HT-29 (cell line): ENCODE measurements around the gene LRRC18. TPM values are rescaled to one million over a fixed set of nuclear protein-coding genes. Genes with fewer than 3 reads are reported as not detected.

Experiments used
- DNase-seq: peaks from one replicate; pipeline ENCODE4 v3.0.0-alpha.2; 2015; ENCODE audit warnings: low spot score
- total RNA-seq: library from RNA; depleted of rRNA; stranded (reverse); fragments of >200 nt; shearing (Covaris generic); gene quantifications from 2 replicates; pipeline ENCODE4 v1.2.3, GENCODE V29; 2014

The LRRC18 gene
- total RNA-seq, 1 experiment from 2014 or later = not detected

DNA sequence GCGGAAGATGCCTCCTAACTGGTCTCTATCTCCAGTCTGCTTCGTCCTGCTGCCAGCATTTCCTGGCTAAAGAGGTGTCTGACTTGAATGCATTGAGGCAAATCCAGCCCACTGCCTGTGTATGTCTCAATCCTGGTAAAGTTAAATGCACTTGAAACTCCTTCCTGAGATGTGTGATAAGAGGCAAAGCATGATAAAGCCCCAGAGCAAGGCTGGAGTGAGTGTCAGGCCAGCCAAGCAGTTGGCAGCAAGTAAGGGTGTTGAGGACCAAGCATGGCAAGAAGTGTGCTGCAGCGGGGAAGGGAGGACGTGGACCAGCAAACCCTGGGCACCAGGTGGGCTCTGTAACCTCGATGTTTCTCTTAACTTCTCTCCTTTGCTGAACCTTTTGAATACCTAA, 29.1 kb downstream of the LRRC18 start:
- no peak for DNase-seq

GRCh38 chr10:48907730-48908129, 31.9 kb downstream of the LRRC18 start:
- DNase-seq = no peak

DNA sequence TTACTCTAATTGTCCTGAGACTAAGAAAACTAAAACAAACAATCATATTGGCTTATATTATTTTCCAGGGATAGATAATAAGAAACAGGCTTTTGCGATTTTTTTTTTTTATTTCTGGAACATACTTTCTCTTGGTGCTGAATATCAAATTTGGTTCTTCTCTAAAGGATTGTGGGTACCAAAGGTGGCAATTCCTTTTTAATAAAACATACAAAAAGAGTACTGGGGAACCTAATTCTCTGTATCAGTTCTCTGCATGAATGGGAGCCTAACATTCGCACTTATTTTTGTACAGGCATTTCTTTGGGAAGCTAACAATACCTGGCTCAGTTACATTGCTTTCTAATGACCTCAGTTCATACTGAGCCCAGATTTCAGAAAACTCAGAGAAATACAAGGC, 32.8 kb downstream of the LRRC18 start:
- DNase-seq = no peak

DNA sequence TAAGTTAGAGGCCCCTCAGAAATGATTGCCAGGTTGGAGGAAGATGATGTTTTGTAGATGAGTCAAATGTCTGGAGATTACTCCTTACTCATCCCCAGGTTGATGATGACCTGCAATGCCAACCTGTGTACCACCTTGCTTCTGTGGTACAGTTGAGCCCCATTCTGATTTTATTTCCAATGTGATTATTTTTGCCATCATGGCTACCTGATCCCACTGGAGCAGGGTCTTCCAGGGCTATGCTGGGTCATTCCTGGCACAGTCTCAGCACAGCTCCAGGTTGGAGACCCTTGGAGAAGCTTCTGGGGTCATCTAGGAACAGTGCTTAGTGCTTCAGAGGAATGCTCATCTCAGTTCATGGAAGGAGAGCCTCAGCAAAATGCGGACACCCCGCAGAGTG, 34.3 kb downstream of the LRRC18 start:
- no peak for DNase-seq

DNA sequence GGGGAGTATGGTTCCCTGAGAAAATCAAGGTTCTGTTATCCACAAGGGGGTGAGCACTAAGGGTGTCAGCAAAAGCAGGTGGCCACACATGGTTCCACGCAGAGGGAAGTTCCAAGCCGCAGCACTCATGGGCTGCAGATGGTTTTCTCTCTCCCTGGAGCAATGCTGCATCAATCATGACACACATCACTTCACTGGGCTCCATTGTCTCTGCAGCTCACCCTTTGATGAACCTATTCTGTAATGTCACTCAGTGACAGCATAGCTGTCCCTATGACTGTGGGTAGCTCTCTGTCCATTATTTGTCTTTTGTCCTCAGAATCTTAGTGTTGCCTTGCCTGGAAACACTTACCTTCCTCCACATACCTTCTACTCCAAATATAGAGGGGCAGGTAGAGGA, 34.8 kb downstream of the LRRC18 start:
- no peak for DNase-seq

DNA sequence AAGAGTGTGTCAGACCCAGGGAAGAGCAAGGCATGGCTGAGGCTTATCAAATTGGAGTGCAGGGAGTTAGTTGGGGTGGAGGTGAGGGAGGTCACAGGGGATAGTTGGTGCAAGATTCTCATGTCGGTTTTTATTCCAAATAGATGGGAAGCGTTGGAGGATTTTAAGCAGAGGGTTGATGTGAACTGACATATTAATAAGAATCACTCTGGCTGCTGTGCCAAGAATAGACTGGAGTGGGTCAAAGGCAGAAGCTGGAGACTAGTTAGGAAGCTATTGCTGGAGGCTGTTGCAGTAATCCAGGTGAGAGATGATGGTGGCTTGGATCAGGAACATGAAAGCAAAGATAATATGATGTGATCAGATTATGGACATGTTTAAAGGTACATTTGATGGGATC, 36.5 kb downstream of the LRRC18 start:
- DNase-seq = no peak

GRCh38 chr10:48902096-48902495, 37.5 kb downstream of the LRRC18 start:
- DNase-seq = no peak

DNA sequence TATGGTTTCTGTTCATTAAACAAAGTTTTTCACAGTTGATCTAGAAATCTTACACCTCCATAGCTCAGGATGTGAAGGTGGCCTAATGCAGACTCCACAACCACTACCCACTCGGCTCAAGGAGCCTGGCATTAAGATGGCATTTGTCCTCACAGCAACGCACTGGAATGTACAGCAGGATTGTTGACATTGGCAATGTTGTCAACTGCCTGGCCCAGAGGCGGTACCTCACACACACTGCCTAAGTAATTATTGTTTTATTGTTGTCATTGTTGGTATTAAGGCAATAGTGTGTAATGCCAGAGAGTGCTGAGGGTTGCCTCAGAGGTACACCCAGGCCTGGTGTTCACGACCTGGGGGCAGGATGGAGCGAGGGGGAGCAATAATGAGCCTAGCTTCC, 38.3 kb downstream of the LRRC18 start:
- DNase-seq = no peak

DNA sequence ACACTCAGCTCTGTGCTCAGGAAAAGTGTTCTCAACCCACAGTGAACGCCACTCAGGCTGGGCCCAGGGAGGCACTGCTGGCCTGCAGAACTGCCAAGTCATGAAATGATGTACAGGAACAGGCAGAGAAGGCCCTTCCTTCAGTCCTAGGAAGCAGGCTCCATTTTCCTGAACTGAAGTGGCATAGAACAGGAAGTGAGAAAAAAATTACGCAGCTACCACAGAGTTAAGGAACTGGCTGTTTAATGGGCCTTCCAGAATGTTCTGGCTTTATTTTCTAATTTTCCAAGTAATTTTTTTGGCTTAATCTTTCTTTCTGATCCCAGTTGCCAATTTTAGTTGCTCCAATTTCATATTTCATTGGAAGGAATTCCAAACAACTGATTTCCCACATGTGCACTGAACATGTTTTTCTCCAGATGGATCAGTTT, 39.3 kb downstream of the LRRC18 start:
- DNase-seq = no peak

DNA sequence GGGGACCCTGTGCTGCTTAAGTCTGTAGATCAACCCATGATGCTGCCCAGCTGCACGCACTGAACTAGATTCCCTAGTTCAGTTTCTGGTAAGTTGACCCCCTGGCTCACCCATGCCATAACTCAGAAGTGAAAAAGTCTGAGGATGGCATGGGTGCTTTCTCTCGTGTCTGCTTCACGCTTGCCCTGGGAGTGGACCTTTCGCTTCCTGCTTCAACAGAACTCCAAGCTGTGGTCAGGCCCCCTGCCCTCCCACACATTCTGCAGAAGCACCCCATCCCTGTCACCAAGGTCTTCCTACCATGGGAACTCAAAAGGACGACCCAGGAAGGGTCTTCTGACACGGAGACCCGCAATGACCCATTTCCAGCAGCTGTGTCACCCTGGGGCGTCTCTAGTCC, 39.9 kb downstream of the LRRC18 start:
- DNase-seq = no peak

DNA sequence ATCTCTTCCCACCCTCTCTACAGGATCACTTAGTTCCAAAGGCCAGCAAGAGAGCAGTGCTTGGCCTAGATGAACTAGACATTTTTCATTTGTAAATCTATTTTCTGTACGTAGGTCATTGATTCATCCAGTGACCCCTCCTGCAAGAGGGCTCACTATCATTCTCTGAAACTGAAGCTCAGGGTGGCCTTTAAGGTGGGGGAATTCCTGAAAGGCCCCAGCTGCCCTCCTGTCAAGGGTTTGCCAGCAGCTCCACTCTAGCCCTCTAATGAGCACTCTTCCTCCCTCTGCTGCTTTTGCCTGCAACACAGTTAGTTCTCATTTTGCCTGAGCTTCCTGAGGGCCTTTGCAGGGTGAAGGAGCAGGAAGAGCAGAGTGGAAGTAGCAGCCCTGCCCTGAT, 41.2 kb downstream of the LRRC18 start:
- DNase-seq = no peak

GRCh38 chr10:48897441-48897790, 42.2 kb downstream of the LRRC18 start:
- DNase-seq = no peak

- DNase-seq = no peak
These were observed 42.7 kb downstream of the LRRC18 start for GRCh38 chr10:48896756-48897440.

GRCh38 chr10:48895803-48896195, 43.8 kb downstream of the LRRC18 start:
- DNase-seq = no peak

- DNase-seq = no peak
These were observed 44.5 kb downstream of the LRRC18 start for GRCh38 chr10:48894911-48895802.

GRCh38 chr10:48890888-48891850, 48.5 kb downstream of the LRRC18 start:
- no peak for DNase-seq

GRCh38 chr10:48887982-48888381, 51.7 kb downstream of the LRRC18 start:
- no peak for DNase-seq

GRCh38 chr10:48885376-48885775, 54.3 kb downstream of the LRRC18 start:
- DNase-seq = peak; percentile 34

DNA sequence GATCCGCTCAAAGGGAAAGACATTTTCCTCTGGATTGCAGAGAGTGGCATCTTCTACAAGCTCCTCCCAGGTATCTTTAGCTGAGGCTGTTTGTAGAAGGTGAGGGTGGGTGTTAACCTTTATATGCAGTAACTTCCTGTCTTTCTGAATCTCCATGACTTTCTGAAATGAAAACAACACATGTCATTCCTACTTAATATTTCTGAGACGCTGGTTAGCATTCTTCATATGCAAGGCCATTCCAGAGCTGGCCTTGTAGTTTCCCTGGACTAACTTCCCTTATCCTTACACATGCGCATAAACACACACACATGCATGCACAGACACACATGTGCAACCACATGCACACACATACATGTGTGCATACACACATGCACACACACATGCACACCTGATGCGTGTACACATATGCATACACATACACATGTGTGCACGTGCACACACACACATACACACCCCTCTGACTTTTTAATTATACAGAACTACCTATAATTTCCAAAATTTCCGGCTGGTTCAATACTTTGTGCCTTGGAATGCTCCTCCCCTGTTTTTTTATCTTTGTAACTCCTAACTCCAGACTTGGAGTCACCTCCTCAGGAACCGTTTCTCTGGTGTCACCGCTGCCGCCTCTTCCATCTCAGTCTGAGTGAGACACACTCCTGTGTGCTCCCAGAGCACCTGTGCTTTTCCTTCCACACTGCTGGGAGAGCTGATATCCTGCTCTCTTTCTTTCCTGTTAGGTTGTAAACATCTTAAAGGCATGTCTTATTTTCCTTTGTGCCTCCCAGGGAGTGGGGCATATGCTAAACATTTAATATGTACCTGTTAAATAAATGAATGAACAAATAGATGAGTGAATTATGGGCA, 55.2 kb downstream of the LRRC18 start:
- DNase-seq = no peak

DNA sequence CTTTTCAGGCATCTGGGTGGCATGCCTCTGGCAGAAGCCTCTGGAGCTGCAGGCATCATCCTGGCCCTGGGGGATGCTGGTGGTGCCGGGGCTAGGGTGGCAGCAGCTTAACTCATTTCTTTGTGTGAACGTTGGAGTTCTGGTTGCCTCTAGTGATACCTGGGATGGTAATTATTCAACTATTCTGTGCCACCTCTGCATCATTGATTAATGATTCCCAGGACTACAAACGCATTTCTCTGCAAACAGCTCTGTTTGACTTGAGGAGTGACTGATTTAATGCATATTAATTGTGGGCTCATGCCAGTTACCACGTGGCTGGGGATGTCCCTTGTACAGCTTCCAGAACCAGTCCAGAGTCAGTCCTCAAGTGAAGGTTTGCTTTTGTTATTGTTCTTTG, 55.9 kb downstream of the LRRC18 start:
- DNase-seq = no peak

DNA sequence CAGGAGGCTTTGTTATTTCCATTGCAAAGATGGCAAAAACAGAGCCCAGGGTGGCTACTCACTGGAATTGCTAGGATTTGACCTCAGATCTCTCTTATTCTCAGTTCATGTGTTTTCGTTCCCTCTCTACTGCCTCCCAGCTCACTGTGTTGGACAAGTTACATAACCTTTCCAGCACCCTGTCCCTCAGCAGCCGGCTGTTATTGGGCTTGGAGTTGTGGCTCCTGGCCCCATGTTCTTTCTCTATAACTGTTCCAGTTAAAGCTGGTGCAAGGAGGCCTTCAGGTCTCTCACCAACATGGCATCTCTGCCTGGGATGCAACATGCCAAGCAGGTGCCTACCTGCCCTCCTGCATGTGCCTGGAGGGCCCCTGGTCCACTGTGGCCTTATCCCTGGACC, 56.8 kb downstream of the LRRC18 start:
- DNase-seq = no peak
